Measurements from ENCODE around the gene MS4A7. TPM values are rescaled to one million over a fixed set of nuclear protein-coding genes. Genes with fewer than 3 reads are reported as not detected.

MS4A7 gene
- total and polyA plus RNA-seq, 2 donors (not counting 1 experiment from before 2014, with no cell fraction given), result not detected

DNA sequence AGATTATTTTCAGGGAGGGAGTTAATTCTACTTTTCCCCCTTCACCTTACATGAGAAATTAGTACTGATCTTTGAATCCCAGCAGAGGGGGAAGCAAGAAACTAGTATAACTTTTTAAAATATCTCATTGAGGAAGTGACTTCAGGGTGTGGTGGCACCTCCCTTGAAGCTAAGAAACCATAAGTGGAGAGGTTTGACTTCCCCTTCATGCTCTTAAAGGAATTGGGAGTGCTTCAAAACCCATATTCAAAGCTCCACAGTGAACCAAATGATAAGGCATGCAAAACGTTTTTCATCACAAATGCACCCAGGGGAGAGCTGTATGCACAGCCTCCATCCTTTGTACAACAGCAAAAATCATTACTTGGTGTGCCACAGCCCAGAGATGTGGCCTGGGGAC, 18.5 kb downstream of the MS4A7 start:
- no peaks in the 10 kb centered on the region for H3K4me1 ChIP-seq (ENCODE audit: control insufficient read depth, extremely low read depth, insufficient read depth, low read length)
- H3K9me3 ChIP-seq (ENCODE audit: control insufficient read depth, insufficient read depth, low read depth, low read length), result no peaks in the 10 kb centered on the region
- H3K9ac ChIP-seq (ENCODE audit: insufficient read depth, low read length), result no peak overlapping the region
- no peaks in the 10 kb centered on the region for H3K27me3 ChIP-seq (ENCODE audit: control insufficient read depth, insufficient read depth, low read length)
- H3K4me2 ChIP-seq (ENCODE audit: extremely low read depth, insufficient read depth, low read length), result no peak overlapping the region
- H3K4me3 ChIP-seq (replicated peaks in 1 of 4; ENCODE audit: control extremely low read depth in 1 of 4, insufficient read depth in 1 of 4, low read depth in 3 of 4, low read length in 4 of 4), result no peak overlapping the region
- H2AFZ ChIP-seq (ENCODE audit: low read length), result no peak overlapping the region
- no peak for DNase-seq (ENCODE audit: low read depth in 2 of 2)
- H3K79me2 ChIP-seq (ENCODE audit: control insufficient read depth, insufficient read depth, low read length), result no peaks in the 10 kb centered on the region
- H3K36me3 ChIP-seq (ENCODE audit: control insufficient read depth, insufficient read depth, low read length), result no peaks in the 10 kb centered on the region
- no peak overlapping the region for H3K27ac ChIP-seq (ENCODE audit: insufficient read depth, low read length)
- TF ChIP-seq EZH2 (IDR thresholded peaks at IDR 0.05; ENCODE audit: low read length, missing control alignments), result no peak
- TF ChIP-seq, protein P1, sequence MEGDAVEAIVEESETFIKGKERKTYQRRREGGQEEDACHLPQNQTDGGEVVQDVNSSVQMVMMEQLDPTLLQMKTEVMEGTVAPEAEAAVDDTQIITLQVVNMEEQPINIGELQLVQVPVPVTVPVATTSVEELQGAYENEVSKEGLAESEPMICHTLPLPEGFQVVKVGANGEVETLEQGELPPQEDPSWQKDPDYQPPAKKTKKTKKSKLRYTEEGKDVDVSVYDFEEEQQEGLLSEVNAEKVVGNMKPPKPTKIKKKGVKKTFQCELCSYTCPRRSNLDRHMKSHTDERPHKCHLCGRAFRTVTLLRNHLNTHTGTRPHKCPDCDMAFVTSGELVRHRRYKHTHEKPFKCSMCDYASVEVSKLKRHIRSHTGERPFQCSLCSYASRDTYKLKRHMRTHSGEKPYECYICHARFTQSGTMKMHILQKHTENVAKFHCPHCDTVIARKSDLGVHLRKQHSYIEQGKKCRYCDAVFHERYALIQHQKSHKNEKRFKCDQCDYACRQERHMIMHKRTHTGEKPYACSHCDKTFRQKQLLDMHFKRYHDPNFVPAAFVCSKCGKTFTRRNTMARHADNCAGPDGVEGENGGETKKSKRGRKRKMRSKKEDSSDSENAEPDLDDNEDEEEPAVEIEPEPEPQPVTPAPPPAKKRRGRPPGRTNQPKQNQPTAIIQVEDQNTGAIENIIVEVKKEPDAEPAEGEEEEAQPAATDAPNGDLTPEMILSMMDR (conservative IDR thresholded peaks at IDR 0.05 in 1 of 2, IDR thresholded peaks at IDR 0.05 in 1 of 2; ENCODE audit: low read depth in 1 of 2, low read length in 2 of 2), result no peak
- H4K20me1 ChIP-seq (ENCODE audit: control insufficient read depth, extremely low read depth, insufficient read depth, low read length), result no peaks in the 10 kb centered on the region

DNA sequence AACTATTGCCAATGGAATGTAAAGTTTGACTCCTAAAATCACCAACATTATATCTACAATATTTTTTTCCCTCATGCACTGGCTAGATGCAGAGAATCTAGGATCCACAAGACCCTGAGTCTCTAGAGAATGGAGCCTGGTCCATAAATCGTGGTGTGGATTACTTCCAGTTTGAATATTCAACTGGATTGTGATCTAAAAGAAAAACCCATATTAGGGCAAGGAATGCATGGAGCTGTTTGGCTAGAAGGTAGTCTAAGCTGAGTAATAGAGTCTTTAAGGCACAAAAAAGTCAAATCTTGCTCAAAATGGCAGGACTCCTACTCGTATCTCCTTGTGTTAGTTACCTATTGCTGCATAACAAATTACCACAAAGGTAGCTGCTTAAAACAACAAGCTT, 41.7 kb downstream of the MS4A7 start:
- Histone ChIP-seq H3K9me3 (ENCODE audit: control insufficient read depth, insufficient read depth, low read depth, low read length) (no peaks in the 10 kb centered on the region), H3K4me3 (replicated peaks in 1 of 4; ENCODE audit: control extremely low read depth in 1 of 4, insufficient read depth in 1 of 4, low read depth in 3 of 4, low read length in 4 of 4) (no peak overlapping the region), H3K4me1 (ENCODE audit: control insufficient read depth, extremely low read depth, insufficient read depth, low read length) (no peaks in the 10 kb centered on the region), H3K27me3 (ENCODE audit: control insufficient read depth, insufficient read depth, low read length) (no peaks in the 10 kb centered on the region), H3K27ac (ENCODE audit: insufficient read depth, low read length) (no peak overlapping the region), H2AFZ (ENCODE audit: low read length) (no peak overlapping the region), H3K36me3 (ENCODE audit: control insufficient read depth, insufficient read depth, low read length) (no peaks in the 10 kb centered on the region), H4K20me1 (ENCODE audit: control insufficient read depth, extremely low read depth, insufficient read depth, low read length) (no peaks in the 10 kb centered on the region), H3K79me2 (ENCODE audit: control insufficient read depth, insufficient read depth, low read length) (no peaks in the 10 kb centered on the region), H3K4me2 (ENCODE audit: extremely low read depth, insufficient read depth, low read length) (no peak overlapping the region), H3K9ac (ENCODE audit: insufficient read depth, low read length) (no peak overlapping the region)
- TF ChIP-seq EZH2 (IDR thresholded peaks at IDR 0.05; ENCODE audit: low read length, missing control alignments), result no peak
- TF ChIP-seq, protein P1 (conservative IDR thresholded peaks at IDR 0.05 in 1 of 2, IDR thresholded peaks at IDR 0.05 in 1 of 2; ENCODE audit: low read depth in 1 of 2, low read length in 2 of 2), result no peak
- DNase-seq (ENCODE audit: low read depth in 2 of 2), result no peak

DNA sequence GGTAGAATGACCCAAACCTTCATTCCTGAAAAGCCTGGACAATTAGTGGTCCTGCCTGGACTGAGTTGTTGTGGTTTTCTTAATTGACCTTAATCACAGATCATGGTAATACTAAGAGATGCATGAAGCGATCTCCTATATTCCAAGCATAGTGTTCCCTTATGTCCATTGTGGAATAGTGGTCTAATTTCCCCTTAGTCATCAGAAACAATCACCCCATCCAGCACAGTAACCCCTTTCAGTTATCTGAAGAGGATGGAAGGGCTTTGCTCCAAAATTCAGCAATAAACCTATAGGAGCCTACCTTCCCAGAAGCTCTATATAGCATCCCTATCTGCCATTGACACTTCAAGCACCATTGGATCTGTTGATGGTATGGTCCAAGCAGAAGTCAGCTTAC, 44.3 kb downstream of the MS4A7 start:
- Histone ChIP-seq H3K4me1 (ENCODE audit: control insufficient read depth, extremely low read depth, insufficient read depth, low read length) (no peaks in the 10 kb centered on the region), H2AFZ (ENCODE audit: low read length) (no peak overlapping the region), H4K20me1 (ENCODE audit: control insufficient read depth, extremely low read depth, insufficient read depth, low read length) (no peaks in the 10 kb centered on the region), H3K9ac (ENCODE audit: insufficient read depth, low read length) (no peak overlapping the region), H3K27me3 (ENCODE audit: control insufficient read depth, insufficient read depth, low read length) (no peaks in the 10 kb centered on the region), H3K4me2 (ENCODE audit: extremely low read depth, insufficient read depth, low read length) (no peak overlapping the region), H3K9me3 (ENCODE audit: control insufficient read depth, insufficient read depth, low read depth, low read length) (no peaks in the 10 kb centered on the region), H3K4me3 (replicated peaks in 1 of 4; ENCODE audit: control extremely low read depth in 1 of 4, insufficient read depth in 1 of 4, low read depth in 3 of 4, low read length in 4 of 4) (no peak overlapping the region), H3K27ac (ENCODE audit: insufficient read depth, low read length) (no peak overlapping the region), H3K79me2 (ENCODE audit: control insufficient read depth, insufficient read depth, low read length) (no peaks in the 10 kb centered on the region), H3K36me3 (ENCODE audit: control insufficient read depth, insufficient read depth, low read length) (no peaks in the 10 kb centered on the region)
- DNase-seq (ENCODE audit: low read depth in 2 of 2), result no peak
- TF ChIP-seq EZH2 (IDR thresholded peaks at IDR 0.05; ENCODE audit: low read length, missing control alignments), result no peak
- TF ChIP-seq, protein P1 (conservative IDR thresholded peaks at IDR 0.05 in 1 of 2, IDR thresholded peaks at IDR 0.05 in 1 of 2; ENCODE audit: low read depth in 1 of 2, low read length in 2 of 2), result no peak
